ENCODE data around the gene NCOA3.

Gene NCOA3

DNA sequence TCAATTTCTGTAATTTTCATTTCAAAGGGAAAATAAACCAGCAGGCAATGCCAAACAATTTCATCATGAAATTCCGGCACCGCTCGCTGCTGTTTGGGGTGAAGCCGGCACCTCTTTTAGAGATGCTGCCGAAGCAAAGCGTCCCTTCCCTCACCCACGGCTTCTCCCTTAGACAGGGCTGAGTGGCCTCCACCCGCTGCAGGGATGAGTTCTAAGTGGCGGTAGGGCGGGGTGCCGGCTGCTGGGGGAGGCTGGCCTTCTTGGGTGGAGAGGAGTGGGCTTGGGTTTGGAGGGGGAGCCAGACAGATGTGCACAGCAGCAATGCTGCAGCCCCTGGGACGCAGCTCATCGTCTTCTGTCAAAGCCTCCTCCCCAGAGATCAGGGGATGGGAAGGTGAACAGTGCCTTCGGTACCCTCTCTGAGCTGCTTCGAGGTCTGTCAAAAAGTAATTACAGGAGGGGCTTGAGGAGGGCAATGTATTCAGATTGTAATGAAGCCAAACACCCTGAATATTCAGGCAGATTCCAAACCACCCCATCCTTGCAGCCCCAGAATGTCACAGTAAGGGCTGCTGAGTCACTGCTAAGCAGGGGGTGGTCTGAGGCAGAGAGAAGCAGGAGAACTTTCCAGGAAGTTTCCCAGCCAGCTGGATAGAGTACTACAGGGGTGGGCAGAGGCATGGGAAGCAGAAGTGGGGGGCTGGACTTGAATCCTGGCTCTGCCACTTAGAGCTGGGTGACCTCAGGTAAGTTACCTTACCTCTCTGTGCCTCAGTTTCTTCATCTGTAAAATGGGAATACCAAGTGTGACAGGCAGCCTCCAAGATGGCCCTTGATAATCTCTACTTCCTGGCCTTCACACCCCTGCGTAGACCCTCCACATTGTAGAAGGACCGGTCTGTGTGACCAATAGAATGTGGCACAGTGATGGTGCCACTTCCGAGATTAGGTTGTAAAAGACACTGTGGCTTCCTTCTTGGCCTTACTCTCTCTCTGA is 187.0 kb downstream of the NCOA3 start:
- DNase-seq (ENCODE audit: extremely low spot score), result no peak
- CTCF ChIA-PET, result no interaction called here
- TF ChIP-seq SP1 (IDR thresholded peaks at IDR 0.05) (no peak), CTBP1 (IDR thresholded peaks at IDR 0.05; ENCODE audit: borderline replicate concordance) (no peak), FOXA1 (IDR thresholded peaks at IDR 0.05) (no peak), BHLHE40 (IDR thresholded peaks at IDR 0.05; ENCODE audit: borderline replicate concordance) (no peak), FOXK2 (IDR thresholded peaks at IDR 0.05) (no peak), LEF1 (IDR thresholded peaks at IDR 0.05; ENCODE audit: borderline replicate concordance) (no peak), ZNF384 (IDR thresholded peaks at IDR 0.05) (no peak), ELF4 (IDR thresholded peaks at IDR 0.05) (no peak), NFRKB (IDR thresholded peaks at IDR 0.05) (no peak), L3MBTL2 (conservative IDR thresholded peaks at IDR 0.05) (no peak), HDGF (IDR thresholded peaks at IDR 0.05; ENCODE audit: borderline replicate concordance) (no peak), TARDBP (IDR thresholded peaks at IDR 0.05) (no peak)
- TF ChIP-seq, protein P1, sequence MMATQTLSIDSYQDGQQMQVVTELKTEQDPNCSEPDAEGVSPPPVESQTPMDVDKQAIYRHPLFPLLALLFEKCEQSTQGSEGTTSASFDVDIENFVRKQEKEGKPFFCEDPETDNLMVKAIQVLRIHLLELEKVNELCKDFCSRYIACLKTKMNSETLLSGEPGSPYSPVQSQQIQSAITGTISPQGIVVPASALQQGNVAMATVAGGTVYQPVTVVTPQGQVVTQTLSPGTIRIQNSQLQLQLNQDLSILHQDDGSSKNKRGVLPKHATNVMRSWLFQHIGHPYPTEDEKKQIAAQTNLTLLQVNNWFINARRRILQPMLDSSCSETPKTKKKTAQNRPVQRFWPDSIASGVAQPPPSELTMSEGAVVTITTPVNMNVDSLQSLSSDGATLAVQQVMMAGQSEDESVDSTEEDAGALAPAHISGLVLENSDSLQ (IDR thresholded peaks at IDR 0.05), result no peak
- POLR2A ChIA-PET, result no interaction called here

DNA sequence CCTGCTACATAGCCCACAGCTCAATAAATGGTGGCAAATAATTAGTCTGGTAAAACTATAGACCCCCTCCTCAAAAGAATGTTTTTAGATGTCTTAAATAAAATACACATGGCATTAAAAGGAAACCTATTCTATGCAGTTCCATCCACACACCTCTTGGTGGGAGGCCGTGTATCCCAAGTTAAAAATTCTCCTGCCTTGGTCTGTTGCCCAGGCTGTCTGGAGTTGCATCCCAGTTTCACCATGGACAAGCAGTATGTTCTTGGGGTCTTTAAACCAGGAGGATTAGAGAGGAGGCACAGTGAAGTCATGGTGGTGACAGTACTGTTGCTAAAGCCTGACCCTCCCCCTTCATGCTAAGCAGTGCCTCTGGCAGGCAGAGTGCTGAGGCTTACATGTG is 188.0 kb downstream of the NCOA3 start:
- POLR2A ChIA-PET, result no interaction called here
- CTCF ChIA-PET, result no interaction called here
- TF ChIP-seq FOXA1 (IDR thresholded peaks at IDR 0.05) (no peak), CTBP1 (IDR thresholded peaks at IDR 0.05; ENCODE audit: borderline replicate concordance) (no peak), LEF1 (IDR thresholded peaks at IDR 0.05; ENCODE audit: borderline replicate concordance) (no peak), SP1 (IDR thresholded peaks at IDR 0.05) (no peak), ELF4 (IDR thresholded peaks at IDR 0.05) (no peak), BHLHE40 (IDR thresholded peaks at IDR 0.05; ENCODE audit: borderline replicate concordance) (no peak), SUZ12 (IDR thresholded peaks at IDR 0.05) (no peak), L3MBTL2 (conservative IDR thresholded peaks at IDR 0.05) (no peak)
- no peak for DNase-seq (ENCODE audit: extremely low spot score)

DNA sequence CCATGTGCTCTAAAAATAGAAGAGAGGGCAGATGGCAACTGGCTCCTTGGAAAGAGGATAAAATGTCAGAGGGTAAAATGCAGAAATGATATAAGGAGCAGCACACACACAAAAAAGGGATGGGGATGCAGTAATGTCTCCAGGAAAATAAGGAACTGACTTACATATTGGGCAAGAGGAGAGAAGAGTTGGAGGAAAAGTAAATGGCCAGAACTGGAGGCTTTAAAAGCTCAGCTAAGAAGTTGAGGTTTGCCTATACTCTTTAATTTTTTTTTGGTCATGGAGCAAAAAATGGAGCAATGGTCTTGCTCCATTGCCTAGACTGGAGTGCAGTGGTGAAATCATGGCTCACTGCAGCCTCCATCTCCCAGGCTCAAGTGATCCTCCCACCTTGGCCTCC is 189.9 kb downstream of the NCOA3 start:
- no peak for DNase-seq (ENCODE audit: extremely low spot score)
- ChIA-PET POLR2A (no interaction called here), CTCF (no interaction called here)
- TF ChIP-seq ARNT (IDR thresholded peaks at IDR 0.05) (no peak), SP1 (IDR thresholded peaks at IDR 0.05) (no peak), FOXK2 (IDR thresholded peaks at IDR 0.05) (no peak), FOXM1 (IDR thresholded peaks at IDR 0.05; ENCODE audit: borderline replicate concordance) (no peak), ELF4 (IDR thresholded peaks at IDR 0.05) (no peak), BHLHE40 (IDR thresholded peaks at IDR 0.05; ENCODE audit: borderline replicate concordance) (no peak), NFRKB (IDR thresholded peaks at IDR 0.05) (no peak), CTBP1 (IDR thresholded peaks at IDR 0.05; ENCODE audit: borderline replicate concordance) (no peak), SUZ12 (IDR thresholded peaks at IDR 0.05) (no peak), TARDBP (IDR thresholded peaks at IDR 0.05) (no peak)
- TF ChIP-seq, protein P1 (IDR thresholded peaks at IDR 0.05), result no peak

DNA sequence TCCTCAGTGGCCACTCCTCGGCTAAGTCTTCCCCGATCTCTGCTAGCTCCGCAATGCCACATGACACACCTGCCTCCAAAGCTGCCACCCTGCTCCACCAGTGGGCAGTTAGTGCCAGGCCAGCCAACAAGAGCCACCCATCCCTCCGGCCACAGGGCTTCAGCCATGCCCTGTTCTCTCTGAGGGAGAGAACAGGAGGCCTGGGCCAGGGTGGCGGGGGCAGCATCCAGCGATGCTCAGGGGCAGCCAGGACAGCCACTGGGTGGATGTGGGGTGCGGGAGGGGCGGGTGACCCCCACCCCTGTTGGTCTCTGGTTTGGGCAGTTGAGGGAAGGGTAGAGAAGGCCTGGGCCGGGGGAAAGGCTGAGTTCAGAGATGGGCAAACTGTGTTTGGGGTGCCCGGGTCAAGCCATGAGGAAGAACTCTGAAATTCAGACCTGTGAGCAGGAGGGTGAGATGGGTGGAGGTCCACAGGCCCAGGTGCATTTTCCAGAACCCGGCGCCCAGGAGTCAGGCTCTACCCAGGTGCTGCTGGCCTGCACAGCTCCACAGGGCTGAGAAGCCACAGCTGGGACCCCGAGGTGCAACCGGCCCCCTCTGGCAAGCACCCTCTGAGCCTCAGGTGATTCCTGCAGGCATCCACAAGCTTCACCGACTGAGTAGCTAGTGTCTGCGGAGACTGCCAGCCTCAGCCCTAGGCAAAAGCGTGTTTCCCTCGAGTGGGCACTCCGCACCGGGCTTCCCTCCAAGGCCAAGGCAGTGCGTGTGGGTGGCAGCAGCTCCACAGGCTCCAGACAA is 192.5 kb downstream of the NCOA3 start:
- POLR2A ChIA-PET, result no interaction called here
- CTCF ChIA-PET, result interaction anchor here (0.6 kb wide), 1 partner anchor 697 kb away, joined by 3 read pairs; no protein-coding TSS in a partner anchor
- DNase-seq (ENCODE audit: extremely low spot score), result no peak
- TF ChIP-seq ELF4 (IDR thresholded peaks at IDR 0.05) (no peak), HDGF (IDR thresholded peaks at IDR 0.05; ENCODE audit: borderline replicate concordance) (no peak), FOXK2 (IDR thresholded peaks at IDR 0.05) (no peak), SP1 (IDR thresholded peaks at IDR 0.05) (no peak), FOXA1 (IDR thresholded peaks at IDR 0.05) (no peak), TARDBP (IDR thresholded peaks at IDR 0.05) (no peak), ZNF384 (IDR thresholded peaks at IDR 0.05) (no peak), L3MBTL2 (conservative IDR thresholded peaks at IDR 0.05) (no peak), LEF1 (IDR thresholded peaks at IDR 0.05; ENCODE audit: borderline replicate concordance) (no peak), CTBP1 (IDR thresholded peaks at IDR 0.05; ENCODE audit: borderline replicate concordance) (no peak), SUZ12 (IDR thresholded peaks at IDR 0.05) (no peak), ARNT (IDR thresholded peaks at IDR 0.05) (no peak), FOXM1 (IDR thresholded peaks at IDR 0.05; ENCODE audit: borderline replicate concordance) (no peak), BHLHE40 (IDR thresholded peaks at IDR 0.05; ENCODE audit: borderline replicate concordance) (no peak), NFRKB (IDR thresholded peaks at IDR 0.05) (no peak)
- TF ChIP-seq, protein P1 (IDR thresholded peaks at IDR 0.05), result no peak

DNA sequence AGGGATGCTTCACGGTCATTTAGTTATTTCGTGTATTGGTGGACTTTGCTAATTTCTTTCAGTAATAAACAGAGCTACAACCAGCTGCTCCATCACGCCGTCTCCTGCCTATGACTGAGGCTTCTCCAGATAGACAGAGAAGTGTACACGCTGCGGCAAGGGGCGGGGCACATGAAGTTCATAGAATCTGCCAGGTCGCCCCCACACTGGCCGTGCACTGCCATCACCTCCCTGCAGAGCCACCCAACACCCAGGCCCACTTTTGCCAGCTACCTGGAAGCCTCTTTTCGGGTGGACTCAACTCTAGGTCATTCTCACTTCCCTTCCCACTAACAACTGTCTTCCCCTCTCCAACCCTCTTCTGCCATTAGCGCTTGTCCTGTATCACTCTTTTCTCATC is 195.2 kb downstream of the NCOA3 start:
- ChIA-PET CTCF (no interaction called here), POLR2A (no interaction called here)
- TF ChIP-seq FOXM1 (IDR thresholded peaks at IDR 0.05; ENCODE audit: borderline replicate concordance) (no peak), ELF4 (IDR thresholded peaks at IDR 0.05) (no peak), SP1 (IDR thresholded peaks at IDR 0.05) (no peak), L3MBTL2 (conservative IDR thresholded peaks at IDR 0.05) (no peak), NFRKB (IDR thresholded peaks at IDR 0.05) (no peak), SUZ12 (IDR thresholded peaks at IDR 0.05) (no peak), ZNF384 (IDR thresholded peaks at IDR 0.05) (no peak), BHLHE40 (IDR thresholded peaks at IDR 0.05; ENCODE audit: borderline replicate concordance) (no peak), FOXA1 (IDR thresholded peaks at IDR 0.05) (no peak), CTBP1 (IDR thresholded peaks at IDR 0.05; ENCODE audit: borderline replicate concordance) (no peak), TARDBP (IDR thresholded peaks at IDR 0.05) (no peak), ARNT (IDR thresholded peaks at IDR 0.05) (no peak), HDGF (IDR thresholded peaks at IDR 0.05; ENCODE audit: borderline replicate concordance) (no peak), FOXK2 (IDR thresholded peaks at IDR 0.05) (no peak), LEF1 (IDR thresholded peaks at IDR 0.05; ENCODE audit: borderline replicate concordance) (no peak)
- TF ChIP-seq, protein P1 (IDR thresholded peaks at IDR 0.05), result no peak
- DNase-seq (ENCODE audit: extremely low spot score), result no peak
